HepG2 (cell line): ENCODE results near the gene GRM8. TPM values are rescaled to one million over a fixed set of nuclear protein-coding genes. Genes with fewer than 3 reads are reported as not detected.

Experiments
- ATAC-seq: fragments of 200-7000 bp; cut with Tn5 transposase; 3 replicates; pipeline ENCODE4 v1.9.1; 2020; ENCODE audit warnings: mild to moderate bottlenecking, moderate library complexity
- BruUV-seq: library from RNA; stranded (reverse); fragments of 400-500 nt; replicated peaks from 2 replicates; lab custom pipeline; 2021; lab: Mats Ljungman, UMichigan
- CTCF ChIA-PET: fragments of 300-600 bp; formaldehyde crosslinking; extraction: SDS; loops from one replicate; lab custom pipeline; 2021; ENCODE audit warnings: low total read pairs, inconsistent platforms, low intra/inter-chr PET ratio; lab: Yijun Ruan, JAX
- POLR2A ChIA-PET: fragments of 350-600 bp; sonication (Branson Sonifier 250); formaldehyde crosslinking; loops from one replicate; lab custom pipeline; 2020; ENCODE audit warnings: antibody characterized with exemption, inconsistent platforms; lab: Yijun Ruan, JAX
- DNase-seq: peaks from one replicate; pipeline ENCODE4 v3.0.0-alpha.2; 2015; ENCODE audit warnings: low spot score
- FAIRE-seq: peaks from 3 replicates; lab custom pipeline; 2011; peaks lifted over from hg19 to GRCh38; lab: Jason Lieb, UNC
- H2AFZ ChIP-seq: one replicate; pipeline ENCODE4 v1.6.1; 2011; ENCODE audit warnings: low read length, inconsistent platforms
- H3K27ac ChIP-seq: fragments of 300-600 bp; 3 replicates; pipeline ENCODE4 v1.8.0; 2011; ENCODE audit warnings: mixed run types, mild to moderate bottlenecking, mixed read lengths, low read length, inconsistent platforms; ENCODE audit not compliant: insufficient read depth; ENCODE audit errors: extremely low read length
- H3K27me3 ChIP-seq, 2 experiments: fragments of 200-600 bp in 1 of 2; 2 replicates in 1 of 2; 3 replicates in 1 of 2; pipeline versions ENCODE4 v1.6.0 to v1.8.0; 2011; ENCODE audit warnings: low read length in 2 of 2, mild to moderate bottlenecking in 2 of 2, moderate library complexity in 2 of 2, inconsistent platforms in 1 of 2; ENCODE audit not compliant: insufficient read depth in 2 of 2, control insufficient read depth in 1 of 2
- H3K36me3 ChIP-seq, 2 experiments: fragments of 200-600 bp in 1 of 2; replicated peaks in 1 of 2; 2 replicates in 1 of 2; 3 replicates in 1 of 2; pipeline versions ENCODE4 v1.5.1 to v1.8.0; 2011; ENCODE audit warnings: low read length in 2 of 2, inconsistent platforms in 1 of 2; ENCODE audit not compliant: insufficient read depth in 2 of 2, control insufficient read depth in 1 of 2
- H3K4me1 ChIP-seq: 2 replicates; pipeline ENCODE4 v1.5.1; 2012; ENCODE audit warnings: low read length, inconsistent platforms; ENCODE audit not compliant: insufficient read depth
- H3K4me2 ChIP-seq: 2 replicates; pipeline ENCODE4 v1.6.0; 2011; ENCODE audit warnings: low read depth, low read length, inconsistent platforms
- H3K4me3 ChIP-seq, 3 experiments: fragments of 200-600 bp in 1 of 3; sonication (generic), shearing (Covaris generic) in 1 of 3; replicated peaks in 1 of 3; 2 replicates each; pipeline ENCODE4 v1.5.1; 2011 to 2016; ENCODE audit warnings: low read length in 3 of 3, inconsistent platforms in 2 of 3, low read depth in 2 of 3, mild to moderate bottlenecking in 2 of 3, control low read depth in 1 of 3, mixed read lengths in 1 of 3; ENCODE audit not compliant: insufficient read depth in 1 of 3
- H3K79me2 ChIP-seq: one replicate; pipeline ENCODE4 v1.6.1; 2011; ENCODE audit warnings: low read length, inconsistent platforms; ENCODE audit not compliant: insufficient read depth
- H3K9ac ChIP-seq: 2 replicates; pipeline ENCODE4 v1.6.0; 2011; ENCODE audit warnings: mild to moderate bottlenecking, low read depth, low read length, inconsistent platforms; ENCODE audit not compliant: insufficient read depth
- H3K9me3 ChIP-seq: 2 replicates; pipeline ENCODE4 v1.5.1; 2012; ENCODE audit warnings: mild to moderate bottlenecking, low read length
- H4K20me1 ChIP-seq: 2 replicates; pipeline ENCODE4 v1.6.0; 2011; ENCODE audit warnings: inconsistent platforms, mild to moderate bottlenecking, low read length, moderate library complexity; ENCODE audit not compliant: insufficient read depth
- CREB3 ChIP-seq: sonication (generic); formaldehyde crosslinking; IDR thresholded peaks from 2 replicates; pipeline ENCODE4 v1.5.0; 2020; ENCODE audit warnings: missing genetic modification reagents
- DRAP1 ChIP-seq: IDR thresholded peaks from 2 replicates; pipeline ENCODE4 v1.6.1; 2016; ENCODE audit warnings: missing genetic modification reagents, missing compliant biosample characterization
- HDAC1 ChIP-seq: sonication (generic); formaldehyde crosslinking; IDR thresholded peaks from 2 replicates; pipeline ENCODE4 v1.5.1; 2020; ENCODE audit warnings: mild to moderate bottlenecking, missing genetic modification reagents
- ISL2 ChIP-seq: sonication (generic); formaldehyde crosslinking; IDR thresholded peaks from 2 replicates; pipeline ENCODE4 v1.5.0; 2020; ENCODE audit warnings: missing genetic modification reagents
- ZBTB20 ChIP-seq: sonication (generic); formaldehyde crosslinking; IDR thresholded peaks from 2 replicates; pipeline ENCODE4 v1.8.1; 2023; ENCODE audit warnings: missing genetic modification reagents, low read depth, mild to moderate bottlenecking, borderline replicate concordance
- ZNF530 ChIP-seq: sonication (generic); formaldehyde crosslinking; IDR thresholded peaks from 2 replicates; pipeline ENCODE4 v1.5.0; 2020; ENCODE audit warnings: low read depth, mild to moderate bottlenecking, missing genetic modification reagents
- ZNF597 ChIP-seq: sonication (generic); formaldehyde crosslinking; IDR thresholded peaks from 2 replicates; pipeline ENCODE4 v1.5.0; 2020; ENCODE audit warnings: missing genetic modification reagents
- WGBS: methylation state at CpG from one replicate; pipeline ENCODE4 v1.1.6; 2017; ENCODE audit warnings: low lambda C conversion rate; 5-methylcytosine and 5-hydroxymethylcytosine counted together
- in situ Hi-C: cut with HindIII; loops from 2 replicates; pipeline ENCODE4 v1.10.0; 2017; ENCODE audit warnings: low pct_unique_long_range_greater_than_20kb; ENCODE audit not compliant: extremely low pct_ligation_motif_present
- intact Hi-C: fragments of 100-400 bp; cut with micrococcal nuclease; formaldehyde crosslinking; loops from one replicate; pipeline ENCODE4 v1.10.0; 2022; ENCODE audit not compliant: unreplicated experiment
- polyA plus RNA-seq, 8 experiments: library from polyadenylated mRNA; depleted of rRNA in 3 of 8; stranded (reverse) in 7 of 8; unstranded in 1 of 8; fragments of >200 nt; fragmentation: Illumina TruSeq in 4 of 8; extraction: Trizol in 4 of 8; gene quantifications; 2 replicates each; pipeline versions ENCODE4 v1.2.1 to v1.2.3, GENCODE V29; 2011 to 2016; ENCODE audit warnings: low read depth in 4 of 8, missing spikeins in 1 of 8, mixed read lengths in 1 of 8; ENCODE audit not compliant: insufficient read depth in 1 of 8
- total RNA-seq, 5 experiments: library from RNA; depleted of rRNA; stranded (reverse); fragments of >200 nt; fragmentation: Illumina TruSeq; extraction: Trizol; gene quantifications; 2 replicates each; pipeline ENCODE4 v1.2.3, GENCODE V29; 2016; ENCODE audit warnings: low read depth in 1 of 5

Gene GRM8
- total and polyA plus RNA-seq, 2 of the 13 experiments (the other 11 are each of a cell fraction or from before 2014, with no cell fraction given): not detected

- Histone ChIP-seq H3K4me3 (no peak overlapping the region), H3K4me1 (no peaks in the 10 kb centered on the region), H4K20me1 (no peaks in the 10 kb centered on the region), H3K9ac (no peak overlapping the region), H3K79me2 (no peaks in the 10 kb centered on the region), H2AFZ (no peak overlapping the region), H3K36me3 (no peaks in the 10 kb centered on the region), H3K27ac (no peak overlapping the region), H3K9me3 (no peaks in the 10 kb centered on the region), H3K27me3 (no peaks in the 10 kb centered on the region; a peak in 1 of 5 replicates), H3K4me2 (no peak overlapping the region)
- POLR2A ChIA-PET: no interaction called here
- no TSS peak for BruUV-seq
- intact Hi-C loops (no loop called here), in situ Hi-C loops (no loop called here)
- DNase-seq: no peak
- no peak for FAIRE-seq
- TF ChIP-seq ISL2 (CRISPR knock-in tag): no peak
- no peak for TF ChIP-seq CREB3 (CRISPR knock-in tag)
- no peak for TF ChIP-seq ZNF530 (CRISPR knock-in tag)
- no peak for TF ChIP-seq ZNF597 (CRISPR knock-in tag)
- TF ChIP-seq HDAC1 (CRISPR knock-in tag): no peak
- no peak for TF ChIP-seq DRAP1 (CRISPR knock-in tag)
- TF ChIP-seq ZBTB20 (CRISPR knock-in tag): no peak
- CTCF ChIA-PET: no interaction called here
- no peak for ATAC-seq
- 81% methylated on average over 1 of the region's 1 CpG for WGBS
Observed at GRCh38 chr7:127290801-127291361, 38.1 kb upstream of the GRM8 start.
